Activated gamma-delta T cell (primary cell): Measurements from ENCODE around the gene NXPE3.
"Not testable (repeated sequence)": the region's sequence is repeated elsewhere in the genome, so short reads cannot be mapped to it uniquely, and the experiment has no call there.

Experiments used
- DNase-seq: peaks from one replicate; lab custom pipeline; 2025; lab: John Stamatoyannopoulos, UW
- total RNA-seq, 2 donors: gene quantifications; one replicate each; lab custom pipeline; 2026; lab: John Stamatoyannopoulos, UW

The NXPE3 gene
- total RNA-seq: 82.6 to 87.2 reads per million in 2 donors

DNA sequence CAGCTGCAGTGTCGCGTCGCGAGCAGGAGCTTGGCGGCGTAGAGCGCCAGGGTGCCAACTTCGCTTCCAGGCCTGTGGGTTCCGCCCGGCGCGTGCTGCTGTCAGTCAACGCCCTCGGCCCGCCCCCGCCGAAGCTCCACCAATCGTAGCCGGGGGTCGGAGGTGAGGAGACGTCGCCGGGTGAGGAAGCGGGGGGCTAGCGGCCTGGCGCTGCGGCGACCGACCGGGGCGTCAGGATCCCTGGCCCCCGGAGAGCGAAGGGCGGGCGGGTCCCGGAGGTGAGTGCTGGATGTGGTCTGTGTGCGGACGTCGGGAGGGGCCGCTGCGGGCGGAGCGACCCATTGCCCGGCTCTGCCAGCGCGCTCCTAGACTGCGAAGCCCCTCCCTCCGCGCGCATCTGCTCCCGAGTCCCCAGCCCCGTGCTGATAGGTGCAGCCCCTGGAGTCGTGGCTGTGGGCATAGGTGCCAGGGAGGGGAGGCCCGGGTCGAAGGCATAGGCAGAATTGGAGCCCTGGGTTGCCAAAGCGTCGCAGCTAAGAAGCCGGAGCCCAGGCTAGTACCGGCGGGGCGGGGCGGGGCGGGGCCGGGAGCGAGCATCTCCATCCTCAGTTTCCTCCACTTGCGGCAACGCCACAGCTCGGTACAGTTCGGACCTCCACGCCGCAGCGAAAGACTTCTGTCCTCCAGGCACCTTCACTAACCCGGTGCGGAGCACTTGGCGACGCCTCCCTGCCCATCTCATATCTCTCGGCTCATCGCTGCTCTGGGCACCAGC lies at the start of gene NXPE3:
Gene NXPE3 (plus strand): TSS at position 165 of the 775 bp plus-strand sequence. CDS start 6,386 bp downstream, outside the sequence.
- DNase-seq: peak; percentile 88

DNA sequence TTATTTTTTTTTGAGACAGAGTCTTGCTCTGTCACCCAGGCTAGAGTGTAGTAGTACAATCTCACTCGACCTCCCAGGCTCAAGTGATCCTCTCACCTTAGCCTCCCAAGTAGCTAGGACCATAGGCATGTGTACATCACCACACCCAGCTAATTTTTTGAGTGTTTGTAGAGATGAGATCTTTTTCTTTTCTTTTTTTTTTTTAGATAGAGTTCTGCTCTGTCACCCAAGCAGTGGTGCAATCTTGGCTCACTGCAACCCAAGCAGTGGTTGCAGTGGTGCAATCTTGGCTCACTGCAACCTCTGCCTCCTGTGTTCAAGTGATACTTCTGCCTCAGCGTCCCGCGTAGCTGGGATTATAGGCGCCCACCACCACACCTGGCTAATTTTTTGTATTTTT lies 49.4 kb upstream of the NXPE3 start:
- DNase-seq: no peak

DNA sequence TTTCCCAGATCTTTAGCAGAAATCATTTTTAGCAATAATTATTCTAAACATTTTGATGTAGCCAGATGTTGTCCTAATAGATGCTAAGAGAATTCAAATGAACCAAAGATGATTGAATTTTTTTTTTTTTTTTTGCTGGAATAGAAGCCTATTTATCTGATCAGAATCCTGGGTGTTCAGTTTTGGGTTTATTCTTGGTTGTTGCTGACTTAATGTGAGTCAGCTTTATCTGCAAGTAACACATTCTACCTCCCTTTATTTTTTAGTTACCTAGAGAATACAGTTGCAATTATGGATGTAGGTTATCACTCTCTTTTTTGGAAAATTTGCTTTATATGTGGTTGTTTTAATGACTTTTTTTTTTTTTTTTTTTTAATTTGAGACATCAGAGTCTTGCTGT lies 48.2 kb upstream of the NXPE3 start:
- DNase-seq: no peak

DNA sequence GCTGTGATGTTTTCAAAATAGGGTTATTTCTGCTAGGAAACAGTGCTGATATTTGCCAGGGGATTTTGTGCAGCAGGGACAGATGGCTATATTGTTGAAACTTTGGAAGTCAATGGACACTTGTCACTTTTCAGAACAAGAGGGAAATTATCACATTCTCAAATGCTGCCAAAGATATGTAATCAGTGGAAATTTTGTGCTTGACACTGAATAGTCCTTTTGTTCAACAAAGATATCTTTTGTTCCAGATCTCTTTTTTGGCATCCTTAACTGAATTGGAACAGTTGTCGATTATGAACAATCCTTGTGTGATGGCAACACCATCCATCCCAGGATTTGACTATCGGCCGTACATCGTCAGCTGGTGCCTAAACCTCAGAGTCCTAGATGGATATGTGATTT lies 46.8 kb upstream of the NXPE3 start:
- DNase-seq: no peak

DNA sequence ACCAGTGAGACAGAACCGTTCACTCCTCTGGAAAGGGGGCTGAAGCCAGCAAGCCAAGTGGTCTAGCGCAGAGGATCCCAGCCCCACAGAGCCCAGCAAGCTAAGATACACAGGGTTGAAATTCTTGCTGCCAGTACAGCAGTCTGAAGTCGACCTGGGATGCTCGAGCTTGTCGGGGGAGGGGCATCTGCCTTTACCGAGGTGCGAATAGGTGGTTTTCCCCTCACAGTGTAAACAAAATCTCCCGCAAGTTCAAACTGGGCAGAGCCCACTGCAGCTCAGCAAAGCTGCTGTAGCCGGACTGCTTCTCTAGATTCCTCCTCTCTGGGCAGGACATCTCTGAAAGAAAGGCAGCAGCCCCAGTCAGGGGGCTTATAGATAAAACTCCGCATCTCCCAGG lies 43.2 kb upstream of the NXPE3 start:
- DNase-seq: no peak

DNA sequence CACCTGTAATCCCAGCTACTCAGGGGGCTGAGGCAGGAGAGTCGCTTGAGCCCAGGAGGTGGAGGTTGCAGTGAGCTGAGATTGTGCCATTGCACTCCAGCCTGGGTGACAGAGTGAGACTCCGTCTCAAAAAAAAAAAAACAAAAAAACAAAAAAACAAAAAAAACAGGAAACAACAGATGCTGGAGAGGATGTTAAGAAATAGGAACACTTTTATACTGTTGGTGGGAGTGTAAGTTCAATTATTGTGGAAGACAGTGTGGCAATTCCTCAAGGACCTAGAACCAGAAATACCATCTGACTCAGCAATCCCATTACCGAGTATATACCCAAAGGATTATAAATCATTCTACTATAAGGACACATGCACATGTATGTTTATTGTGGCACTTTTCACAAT lies 37.1 kb upstream of the NXPE3 start:
- not testable (repeated sequence) for DNase-seq

DNA sequence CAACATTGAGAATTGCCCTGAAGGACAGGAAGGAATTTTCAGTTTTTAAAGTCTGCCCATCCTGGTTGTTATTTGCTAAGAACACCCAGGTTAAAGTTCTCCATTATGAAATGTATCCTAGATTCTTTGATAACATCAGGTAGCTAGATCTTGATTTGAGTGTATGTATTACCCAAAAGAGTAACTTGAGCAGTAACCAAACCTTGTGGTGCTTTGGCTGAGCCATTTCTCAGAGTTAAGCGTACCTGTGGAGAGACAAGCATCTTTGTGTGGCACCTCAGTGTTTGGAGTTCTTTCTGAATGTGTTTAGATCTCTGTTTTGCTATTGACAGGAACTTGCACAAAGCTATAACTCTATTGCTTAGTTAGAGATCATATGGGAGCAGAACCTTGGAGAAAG lies 34.2 kb upstream of the NXPE3 start:
- DNase-seq: no peak

DNA sequence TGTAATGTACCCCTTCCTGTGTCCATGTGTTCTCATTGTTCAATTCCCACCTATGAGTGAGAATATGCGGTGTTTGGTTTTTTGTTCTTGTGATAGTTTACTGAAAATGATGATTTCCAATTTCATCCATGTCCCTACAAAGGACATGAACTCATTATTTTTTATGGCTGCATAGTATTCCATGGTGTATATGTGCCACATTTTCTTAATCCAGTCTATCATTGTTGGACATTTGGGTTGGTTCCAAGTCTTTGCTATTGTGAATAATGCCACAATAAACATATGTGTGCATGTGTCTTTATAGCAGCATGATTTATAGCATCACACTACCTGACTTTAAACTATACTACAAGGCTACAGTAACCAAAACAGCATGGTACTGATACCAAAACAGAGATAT lies 33.1 kb upstream of the NXPE3 start:
- not testable (repeated sequence) for DNase-seq

DNA sequence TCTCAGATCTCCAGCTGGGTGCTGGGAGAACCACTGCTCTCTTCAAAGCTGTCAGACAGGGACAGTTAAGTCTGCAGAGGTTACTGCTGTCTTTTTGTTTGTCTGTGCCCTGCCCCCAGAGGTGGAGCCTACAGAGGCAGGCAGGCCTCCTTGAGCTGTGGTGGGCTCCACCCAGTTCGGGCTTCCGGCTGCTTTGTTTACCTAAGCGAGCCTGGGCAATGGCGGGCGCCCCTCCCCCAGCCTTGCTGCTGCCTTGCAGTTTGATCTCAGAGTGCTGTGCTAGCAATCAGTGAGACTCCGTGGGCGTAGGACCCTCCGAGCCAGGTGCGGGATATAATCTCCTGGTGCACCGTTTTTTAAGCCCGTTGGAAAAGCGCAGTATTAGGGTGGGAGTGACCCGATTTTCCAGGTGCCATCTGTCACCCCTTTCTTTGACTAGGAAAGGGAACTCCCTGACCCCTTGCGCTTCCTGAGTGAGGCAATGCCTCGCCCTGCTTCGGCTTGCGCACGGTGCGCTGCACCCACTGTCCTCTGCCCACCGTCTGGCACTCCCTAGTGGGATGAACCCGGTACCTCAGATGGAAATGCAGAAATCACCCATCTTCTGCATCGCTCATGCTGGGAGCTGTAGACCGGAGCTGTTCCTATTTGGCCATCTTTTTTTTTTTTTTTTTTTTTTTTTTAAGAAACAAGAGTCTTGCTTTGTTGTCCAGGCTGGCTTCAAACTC lies 25.5 kb upstream of the NXPE3 start:
- DNase-seq: peak; percentile 6

DNA sequence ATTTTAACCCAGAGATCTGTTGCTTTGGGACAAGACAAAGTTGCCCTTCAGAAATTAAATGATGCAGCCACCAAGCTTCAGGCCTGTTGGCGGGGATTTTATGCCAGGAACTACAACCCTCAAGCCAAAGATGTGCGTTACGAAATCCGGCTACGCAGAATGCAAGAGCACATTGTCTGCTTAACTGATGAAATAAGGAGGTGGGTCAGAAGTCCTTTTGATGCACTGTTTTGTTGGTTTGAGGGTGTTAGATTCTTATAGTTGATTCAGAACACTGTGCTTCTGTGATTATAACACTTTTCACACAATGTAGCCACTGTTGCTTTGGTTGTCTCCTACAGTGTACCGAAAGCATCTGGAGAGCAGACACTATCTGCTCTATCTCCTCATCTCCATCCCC lies 20.8 kb upstream of the NXPE3 start:
- no peak for DNase-seq

DNA sequence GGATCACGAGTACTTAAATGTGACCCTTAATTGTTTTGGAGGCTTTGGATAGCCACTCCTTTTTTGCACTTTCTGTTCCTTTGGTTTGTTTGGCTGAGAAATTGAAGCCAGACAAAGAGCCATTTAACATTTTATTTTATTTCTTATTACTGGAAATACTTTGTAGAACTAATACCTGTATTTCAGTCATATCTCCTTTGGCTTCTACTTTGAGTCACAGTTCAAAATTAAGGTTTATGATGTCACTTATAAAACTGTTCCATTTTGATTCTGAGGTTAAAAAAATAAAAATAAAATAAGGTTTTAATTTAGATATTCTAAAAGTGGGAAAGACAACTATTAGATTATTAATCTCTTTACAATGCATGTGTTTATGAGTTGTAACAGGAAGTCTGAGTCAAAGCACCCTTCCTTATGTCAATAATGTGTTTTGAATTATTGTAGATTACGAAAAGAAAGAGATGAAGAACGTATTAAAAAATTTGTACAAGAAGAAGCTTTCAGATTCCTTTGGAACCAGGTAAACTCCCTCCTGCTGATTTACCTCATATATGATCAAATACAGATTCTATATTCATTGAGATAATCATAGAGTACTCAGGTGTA lies 16.9 kb upstream of the NXPE3 start:
- no peak for DNase-seq

DNA sequence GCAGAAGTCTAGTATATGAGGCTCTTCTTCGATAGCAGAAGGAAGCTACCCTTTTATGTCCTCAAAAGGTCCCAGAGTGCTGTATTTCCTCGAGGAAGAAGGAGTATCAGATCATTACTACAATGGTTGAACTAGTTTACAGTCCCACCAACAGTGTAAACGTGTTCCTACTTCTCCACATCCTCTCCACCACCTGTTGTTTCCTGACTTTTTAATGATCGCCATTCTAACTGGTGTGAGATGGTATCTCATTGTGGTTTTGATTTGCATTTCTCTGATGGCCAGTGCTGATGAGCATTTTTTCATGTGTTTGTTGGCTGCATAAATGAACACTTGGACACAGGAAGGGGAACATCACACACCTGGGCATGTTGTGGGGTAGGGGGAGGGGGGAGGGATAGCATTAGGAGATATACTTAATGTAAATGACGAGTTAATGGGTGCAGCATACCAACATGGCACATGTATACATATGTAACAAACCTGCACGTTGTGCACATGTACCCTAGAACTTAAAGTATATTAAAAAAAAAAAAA lies 1.2 kb upstream of the NXPE3 start:
- DNase-seq: not testable (repeated sequence)

DNA sequence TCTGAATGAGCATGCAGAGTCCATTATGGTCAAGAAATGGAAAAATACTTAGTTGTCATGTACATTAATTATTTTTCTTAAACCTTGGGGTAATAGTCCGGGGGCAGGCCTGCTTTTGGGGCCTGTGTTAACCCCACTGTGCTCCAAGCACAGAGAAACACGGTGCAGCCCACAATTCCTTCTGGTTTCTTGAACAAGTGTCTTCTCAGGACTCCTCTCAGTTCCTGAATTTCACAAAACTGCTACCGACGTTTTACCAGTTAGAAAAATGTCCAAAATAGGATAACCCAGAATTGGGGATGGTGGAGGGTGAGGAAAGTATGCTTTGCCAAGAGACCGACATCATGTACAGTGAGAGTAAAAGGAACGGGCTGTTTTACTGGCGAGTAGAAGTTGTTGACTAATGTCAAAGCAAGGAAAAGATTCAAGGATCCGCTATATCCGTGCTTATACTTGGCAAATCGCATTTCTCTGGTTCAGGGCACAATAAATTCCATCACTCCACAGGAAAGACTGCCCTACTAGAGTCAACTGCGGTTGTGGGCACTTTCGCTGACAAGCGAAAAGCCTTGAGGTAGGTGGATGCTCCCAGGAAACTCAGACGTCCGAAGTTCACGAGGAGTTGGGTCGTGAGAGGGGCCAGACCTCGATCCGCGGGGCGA lies 495 bp upstream of the NXPE3 start:
- DNase-seq: no peak

DNA sequence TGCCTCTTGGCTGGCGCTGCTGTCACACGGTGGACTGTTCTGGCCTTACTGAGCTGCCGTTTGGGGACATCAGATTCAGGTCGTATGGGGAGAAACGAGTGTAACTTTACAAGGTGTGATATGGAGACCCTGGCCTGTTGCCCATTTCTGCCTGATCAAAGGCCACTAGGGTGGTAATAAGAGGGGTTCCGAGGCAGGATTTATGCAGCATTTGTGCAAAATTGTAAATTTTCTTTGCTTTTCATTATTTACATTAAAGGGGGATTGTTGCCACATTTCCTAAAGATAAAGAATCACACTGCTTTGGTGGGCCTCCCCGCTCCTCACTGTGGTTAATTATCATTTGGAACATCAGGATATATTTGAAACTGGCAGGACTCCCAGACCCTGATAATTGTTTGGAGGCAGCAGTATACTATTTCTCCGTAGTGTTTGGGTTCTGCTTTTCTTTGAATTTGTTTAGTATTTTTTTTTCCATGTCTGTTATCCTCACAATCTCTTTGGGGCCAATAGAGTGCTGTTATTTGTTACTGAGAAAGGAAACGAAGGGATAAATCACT lies 891 bp downstream of the NXPE3 start:
- no peak for DNase-seq

DNA sequence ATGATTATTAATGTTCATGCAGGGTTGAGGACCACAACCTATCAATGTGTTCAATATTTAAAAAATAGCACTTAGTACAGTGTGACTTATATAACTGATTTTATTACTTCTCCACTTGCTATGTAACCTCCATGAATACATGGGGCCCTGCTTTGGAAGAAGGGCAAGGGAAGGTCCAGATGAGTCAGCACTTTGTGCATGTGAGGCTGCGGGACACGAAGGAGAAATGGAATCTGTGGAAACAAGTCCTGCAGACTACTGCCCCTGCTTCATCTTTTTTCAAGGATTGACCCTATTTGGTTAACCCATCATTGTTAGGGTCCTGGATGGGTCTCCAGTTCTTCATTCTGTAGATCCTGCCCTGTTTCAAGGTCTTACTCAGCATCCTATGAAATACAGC lies 1.6 kb downstream of the NXPE3 start:
- no peak for DNase-seq

DNA sequence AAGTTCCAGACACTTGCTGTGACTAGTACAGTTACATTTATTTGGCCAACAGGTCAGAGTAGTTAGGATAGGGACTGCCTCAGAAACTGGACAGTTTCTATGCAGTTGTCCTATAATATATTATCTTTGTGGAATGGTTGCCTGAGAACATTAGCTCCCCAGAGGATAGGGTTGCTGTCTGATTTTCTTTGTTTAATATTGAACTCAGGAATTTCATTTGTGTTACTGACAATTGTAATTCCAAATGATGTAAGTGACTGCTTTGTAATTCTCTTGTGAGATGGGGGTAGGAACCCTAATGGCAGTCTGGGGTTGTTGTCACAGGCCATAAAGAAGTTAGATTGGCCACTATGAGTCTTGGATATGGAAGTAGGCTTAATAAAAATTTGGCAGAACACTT lies 2.2 kb downstream of the NXPE3 start:
- DNase-seq: no peak

DNA sequence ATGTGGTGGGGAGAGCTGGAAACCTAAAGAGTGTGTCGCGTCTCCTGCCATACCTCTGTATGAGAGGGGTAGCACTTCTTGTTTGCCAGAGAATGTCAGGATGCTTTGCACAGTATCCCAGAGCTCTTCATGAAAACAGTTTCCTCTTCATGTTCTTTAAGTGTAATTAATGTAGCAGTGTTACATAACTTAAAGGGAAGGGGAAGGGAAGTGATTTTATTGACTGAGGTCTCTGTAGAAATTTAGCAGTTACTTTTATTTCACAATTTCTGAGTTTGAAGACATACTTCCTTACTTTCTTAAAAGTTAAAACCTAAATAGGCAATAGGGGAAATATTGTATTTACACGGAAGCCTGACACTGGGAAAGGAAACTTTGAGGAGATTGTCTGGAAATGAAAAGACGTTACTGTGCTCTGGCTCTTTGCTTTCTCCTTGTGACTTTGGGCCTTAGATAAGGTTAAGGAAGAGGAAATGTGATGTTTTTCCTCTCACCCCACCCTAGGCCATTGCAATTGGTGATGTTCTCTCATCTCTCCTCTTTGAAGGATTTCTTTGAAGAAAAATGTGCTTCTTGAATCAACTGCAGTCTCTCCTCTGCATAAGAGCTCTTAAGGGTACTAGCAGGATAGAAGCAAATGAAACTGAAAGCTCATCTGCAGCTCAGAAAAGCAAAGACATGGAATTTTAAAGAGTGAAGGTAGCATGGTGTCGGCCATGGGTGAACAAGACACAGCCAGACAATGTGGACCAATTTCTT lies 6.0 kb downstream of the NXPE3 start:
- DNase-seq: no peak

DNA sequence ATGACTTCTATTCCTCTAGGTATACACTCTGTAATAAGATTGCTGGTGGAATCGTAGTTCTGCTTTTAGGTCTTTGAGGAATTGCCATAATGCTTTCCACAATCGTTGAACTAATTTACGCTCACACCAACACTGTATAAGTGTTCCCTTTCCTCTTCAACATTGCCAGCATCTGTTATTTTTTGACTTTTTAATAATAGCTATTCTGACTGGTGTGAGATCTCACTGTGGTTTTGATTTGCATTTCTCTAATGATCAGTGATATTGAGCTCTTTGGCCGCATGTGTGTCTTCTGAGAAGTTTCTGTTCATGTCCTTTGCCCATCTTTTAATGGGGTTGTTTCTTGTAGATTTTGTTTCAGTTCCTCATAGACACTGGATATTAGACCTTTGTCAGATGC lies 12.8 kb downstream of the NXPE3 start:
- no peak for DNase-seq

DNA sequence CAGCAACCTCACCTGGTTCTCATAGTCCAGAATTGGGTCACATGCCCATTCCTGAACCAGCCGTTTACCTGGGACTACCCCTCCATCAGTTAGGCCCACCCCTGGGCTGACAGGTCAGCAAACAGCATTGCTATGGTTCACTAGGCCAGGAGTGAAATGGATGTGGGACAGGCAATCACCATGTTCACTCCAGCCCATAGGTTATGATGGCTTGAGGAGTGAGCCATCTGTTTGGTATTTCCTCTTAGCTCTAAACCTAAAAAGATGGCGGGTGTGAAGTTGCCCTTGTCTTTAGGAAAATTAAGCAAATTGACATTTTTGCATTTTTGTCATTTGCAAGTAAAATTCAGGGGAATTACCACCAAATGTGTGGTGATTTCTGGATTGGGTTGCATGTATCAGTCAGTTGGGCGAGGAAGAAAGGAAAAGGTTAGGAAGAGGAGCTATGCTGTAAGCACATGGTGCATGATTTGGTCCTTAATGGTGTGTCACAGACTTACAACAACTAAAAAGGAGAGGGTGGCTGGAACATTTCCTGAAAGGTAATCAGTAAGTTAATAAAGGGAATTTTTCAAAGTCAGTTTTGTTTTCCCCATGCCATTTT lies 17.2 kb downstream of the NXPE3 start:
- no peak for DNase-seq

DNA sequence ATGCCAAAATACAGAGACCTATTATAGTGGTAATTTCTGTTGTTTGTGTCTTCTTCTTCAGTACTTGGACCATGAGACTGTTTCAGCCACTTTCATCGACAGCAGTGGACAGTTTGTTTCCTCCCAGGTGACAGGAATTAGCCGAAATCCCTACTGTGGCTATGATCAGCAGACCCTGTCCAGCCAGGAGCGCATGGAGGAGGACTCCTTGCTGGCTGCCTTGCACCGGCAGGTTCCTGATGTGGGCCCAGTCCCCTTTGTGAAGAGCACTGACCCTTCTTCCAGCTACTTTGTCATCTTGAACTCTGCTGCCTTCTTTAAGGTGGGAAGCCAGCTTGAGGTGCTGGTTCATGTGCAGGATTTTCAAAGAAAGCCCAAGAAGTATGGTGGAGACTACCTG lies 22.2 kb downstream of the NXPE3 start:
- no peak for DNase-seq

DNA sequence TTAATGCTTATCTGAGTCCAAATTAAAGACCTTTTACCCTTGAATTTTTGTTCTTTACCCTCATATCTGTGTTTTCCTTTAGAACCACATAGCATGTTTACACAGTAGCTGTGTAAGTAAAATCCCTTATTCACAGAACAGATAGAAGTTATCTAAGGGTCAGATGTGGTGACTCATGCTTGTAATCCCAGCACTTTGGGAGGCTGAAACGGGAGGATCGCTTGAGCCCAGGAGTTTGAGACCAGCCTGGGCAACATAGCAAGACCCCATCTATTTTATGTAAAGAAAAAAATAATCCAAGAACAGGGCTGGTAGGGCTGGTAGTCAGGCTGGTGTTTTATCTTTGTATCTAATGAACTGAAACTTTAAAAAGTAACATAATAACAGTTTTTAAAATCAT lies 23.2 kb downstream of the NXPE3 start:
- DNase-seq: no peak
